ENCODE results near the gene DEFB112.

The DEFB112 gene

DNA sequence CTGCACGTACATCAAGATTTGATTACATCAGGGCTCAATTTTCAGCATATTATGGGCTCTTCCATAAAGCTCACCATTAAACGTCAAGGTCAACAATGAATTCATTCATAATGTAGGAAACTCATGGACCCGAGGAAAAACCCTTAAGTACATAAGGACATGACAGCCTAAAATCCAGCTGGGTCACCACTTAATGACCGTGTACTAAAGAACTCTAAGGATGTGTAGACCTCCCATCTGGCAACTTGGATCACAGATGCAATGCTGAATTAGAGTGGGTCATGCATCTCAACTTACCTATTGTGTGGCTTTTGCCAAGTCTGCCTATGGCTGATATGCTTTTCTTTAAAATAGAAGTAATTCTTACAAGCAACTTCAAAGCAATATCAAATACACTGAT lies 26.7 kb upstream of the DEFB112 start:
- TF ChIP-seq, protein P1, sequence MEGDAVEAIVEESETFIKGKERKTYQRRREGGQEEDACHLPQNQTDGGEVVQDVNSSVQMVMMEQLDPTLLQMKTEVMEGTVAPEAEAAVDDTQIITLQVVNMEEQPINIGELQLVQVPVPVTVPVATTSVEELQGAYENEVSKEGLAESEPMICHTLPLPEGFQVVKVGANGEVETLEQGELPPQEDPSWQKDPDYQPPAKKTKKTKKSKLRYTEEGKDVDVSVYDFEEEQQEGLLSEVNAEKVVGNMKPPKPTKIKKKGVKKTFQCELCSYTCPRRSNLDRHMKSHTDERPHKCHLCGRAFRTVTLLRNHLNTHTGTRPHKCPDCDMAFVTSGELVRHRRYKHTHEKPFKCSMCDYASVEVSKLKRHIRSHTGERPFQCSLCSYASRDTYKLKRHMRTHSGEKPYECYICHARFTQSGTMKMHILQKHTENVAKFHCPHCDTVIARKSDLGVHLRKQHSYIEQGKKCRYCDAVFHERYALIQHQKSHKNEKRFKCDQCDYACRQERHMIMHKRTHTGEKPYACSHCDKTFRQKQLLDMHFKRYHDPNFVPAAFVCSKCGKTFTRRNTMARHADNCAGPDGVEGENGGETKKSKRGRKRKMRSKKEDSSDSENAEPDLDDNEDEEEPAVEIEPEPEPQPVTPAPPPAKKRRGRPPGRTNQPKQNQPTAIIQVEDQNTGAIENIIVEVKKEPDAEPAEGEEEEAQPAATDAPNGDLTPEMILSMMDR (IDR thresholded peaks at IDR 0.05; ENCODE audit: low read depth, low read length) = no peak
- TF ChIP-seq MYC (IDR thresholded peaks at IDR 0.05; ENCODE audit: low read depth, low read length) (no peak), POLR2A (IDR thresholded peaks at IDR 0.05; ENCODE audit: extremely low read depth, insufficient read length) (no peak)
- TF ChIP-seq, protein P2, sequence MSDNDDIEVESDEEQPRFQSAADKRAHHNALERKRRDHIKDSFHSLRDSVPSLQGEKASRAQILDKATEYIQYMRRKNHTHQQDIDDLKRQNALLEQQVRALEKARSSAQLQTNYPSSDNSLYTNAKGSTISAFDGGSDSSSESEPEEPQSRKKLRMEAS (IDR thresholded peaks at IDR 0.05; ENCODE audit: low read depth, low read length) = no peak
- DNase-seq (ENCODE audit: low read depth) = no peak
- H3K4me3 ChIP-seq (ENCODE audit: low read depth, low read length) = no peak overlapping the region

DNA sequence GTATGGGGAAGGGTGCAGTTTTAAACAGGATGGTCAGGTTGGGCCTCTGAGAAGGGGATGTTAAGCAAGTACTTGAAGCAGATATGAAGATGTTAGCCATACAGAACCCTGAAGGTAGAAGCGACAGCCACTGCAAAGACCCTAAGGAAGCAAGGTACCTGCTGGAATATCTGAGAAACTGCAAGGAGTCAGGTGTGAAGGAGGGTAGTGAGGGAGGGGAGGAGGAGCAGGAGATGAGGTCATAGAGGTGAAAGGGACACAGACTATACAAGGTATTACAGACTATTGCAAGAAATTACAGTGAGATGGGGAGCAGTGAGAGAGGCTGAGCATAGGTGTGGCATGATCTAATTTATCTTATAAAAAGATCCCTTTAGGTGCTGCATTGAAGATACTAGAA lies 22.2 kb upstream of the DEFB112 start:
- DNase-seq (ENCODE audit: low read depth) = no peak
- TF ChIP-seq MYC (IDR thresholded peaks at IDR 0.05; ENCODE audit: low read depth, low read length) (no peak), POLR2A (IDR thresholded peaks at IDR 0.05; ENCODE audit: extremely low read depth, insufficient read length) (no peak)
- TF ChIP-seq, protein P2 (IDR thresholded peaks at IDR 0.05; ENCODE audit: low read depth, low read length) = no peak
- TF ChIP-seq, protein P1 (IDR thresholded peaks at IDR 0.05; ENCODE audit: low read depth, low read length) = no peak
- no peak overlapping the region for H3K4me3 ChIP-seq (ENCODE audit: low read depth, low read length)

DNA sequence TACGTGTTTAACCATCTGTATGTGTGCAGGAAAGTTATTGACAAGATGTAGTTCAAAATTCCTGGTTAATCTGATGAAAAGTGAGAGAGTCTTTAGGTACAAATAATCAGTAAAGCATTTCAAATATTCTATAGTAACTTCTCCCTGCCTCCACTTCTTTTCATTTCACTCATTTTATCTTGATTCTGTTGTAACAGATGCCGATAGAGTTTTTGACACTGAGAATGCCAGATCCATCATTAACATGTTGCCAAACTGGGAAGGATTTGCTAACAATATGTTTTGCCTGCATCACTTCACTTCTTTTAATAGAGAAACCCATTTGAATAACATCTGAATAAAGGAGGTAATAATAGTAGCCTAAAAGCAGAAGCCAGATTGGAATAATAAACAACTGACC lies 20.4 kb upstream of the DEFB112 start:
- H3K4me3 ChIP-seq (ENCODE audit: low read depth, low read length) = no peak overlapping the region
- DNase-seq (ENCODE audit: low read depth) = no peak
- TF ChIP-seq, protein P1 (IDR thresholded peaks at IDR 0.05; ENCODE audit: low read depth, low read length) = no peak
- no peak for TF ChIP-seq MYC (IDR thresholded peaks at IDR 0.05; ENCODE audit: low read depth, low read length)
- TF ChIP-seq, protein P2 (IDR thresholded peaks at IDR 0.05; ENCODE audit: low read depth, low read length) = no peak
- no peak for TF ChIP-seq POLR2A (IDR thresholded peaks at IDR 0.05; ENCODE audit: extremely low read depth, insufficient read length)

DNA sequence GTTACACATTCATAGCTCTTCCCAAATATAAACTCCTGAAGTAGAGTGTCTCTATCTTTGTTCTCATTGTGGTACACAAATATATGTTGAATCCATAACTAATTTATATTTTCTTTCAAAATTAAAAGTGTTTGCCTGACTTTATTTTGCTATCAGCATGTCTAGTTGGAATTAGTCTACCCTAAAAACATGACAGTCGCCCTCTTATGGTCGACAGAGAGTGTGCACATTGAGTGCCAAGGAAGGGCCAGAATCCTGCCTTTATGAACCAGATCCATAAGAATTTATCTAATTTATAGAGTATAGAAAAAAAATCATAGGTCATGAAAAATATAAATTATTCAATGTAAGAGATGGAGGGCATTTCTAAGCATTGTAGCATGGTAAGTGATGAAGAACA lies 12.3 kb upstream of the DEFB112 start:
- H3K4me3 ChIP-seq (ENCODE audit: low read depth, low read length) = no peak overlapping the region
- DNase-seq (ENCODE audit: low read depth) = peak; percentile 7
- TF ChIP-seq, protein P1 (IDR thresholded peaks at IDR 0.05; ENCODE audit: low read depth, low read length) = peak; percentile 62
- TF ChIP-seq, protein P2 (IDR thresholded peaks at IDR 0.05; ENCODE audit: low read depth, low read length) = no peak
- TF ChIP-seq MYC (IDR thresholded peaks at IDR 0.05; ENCODE audit: low read depth, low read length) = no peak

DNA sequence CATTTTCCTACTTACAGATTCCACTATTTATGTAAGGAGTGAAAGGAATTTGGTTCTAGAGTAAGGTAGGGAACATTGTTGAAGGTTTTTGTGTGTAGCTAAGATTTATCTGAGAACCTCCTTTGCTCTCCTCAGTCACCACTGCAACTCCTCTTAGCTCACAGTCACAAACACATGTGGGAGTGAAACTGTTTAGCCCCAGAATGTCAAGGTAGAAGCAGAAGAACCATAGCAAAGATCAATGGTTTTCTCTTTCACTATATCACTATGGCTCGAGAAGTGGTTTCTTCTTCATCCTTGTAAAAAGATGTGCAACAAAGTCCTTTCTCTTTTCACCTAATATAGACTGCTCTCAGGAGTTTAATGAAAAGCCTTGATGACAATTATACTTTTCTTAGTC lies 6.5 kb upstream of the DEFB112 start:
- no peak for TF ChIP-seq MYC (IDR thresholded peaks at IDR 0.05; ENCODE audit: low read depth, low read length)
- TF ChIP-seq, protein P2 (IDR thresholded peaks at IDR 0.05; ENCODE audit: low read depth, low read length) = no peak
- TF ChIP-seq POLR2A (IDR thresholded peaks at IDR 0.05; ENCODE audit: extremely low read depth, insufficient read length) = no peak
- TF ChIP-seq, protein P1 (IDR thresholded peaks at IDR 0.05; ENCODE audit: low read depth, low read length) = no peak
- no peak overlapping the region for H3K4me3 ChIP-seq (ENCODE audit: low read depth, low read length)
- no peak for DNase-seq (ENCODE audit: low read depth)

DNA sequence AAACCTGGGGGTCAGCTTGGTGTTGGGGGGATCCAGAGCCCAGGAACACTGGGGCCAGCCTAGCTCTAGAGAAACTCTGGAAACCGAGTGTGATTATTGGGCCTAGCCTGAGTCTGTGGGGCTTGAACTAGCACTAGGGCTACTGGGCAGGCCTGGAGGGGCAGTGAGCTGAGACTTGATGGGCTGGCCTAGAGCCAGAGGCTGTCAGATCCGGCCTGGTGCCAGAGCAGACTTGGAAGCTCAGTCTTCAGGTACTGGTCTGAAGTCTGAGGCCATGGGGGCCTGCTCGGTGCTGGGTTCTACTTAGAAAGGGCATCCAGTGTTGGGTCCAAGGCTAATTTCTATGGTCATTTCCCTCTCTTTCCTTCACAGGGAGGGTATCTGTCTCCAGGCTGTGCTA lies 2.7 kb downstream of the DEFB112 start:
- no peak overlapping the region for H3K4me3 ChIP-seq (ENCODE audit: low read depth, low read length)
- DNase-seq (ENCODE audit: low read depth) = no peak
- TF ChIP-seq, protein P2 (IDR thresholded peaks at IDR 0.05; ENCODE audit: low read depth, low read length) = no peak
- TF ChIP-seq MYC (IDR thresholded peaks at IDR 0.05; ENCODE audit: low read depth, low read length) = no peak
- no peak for TF ChIP-seq POLR2A (IDR thresholded peaks at IDR 0.05; ENCODE audit: extremely low read depth, insufficient read length)
- TF ChIP-seq, protein P1 (IDR thresholded peaks at IDR 0.05; ENCODE audit: low read depth, low read length) = no peak
